HCT116 (cell line): ENCODE measurements around the gene CEP72. TPM values are rescaled to one million over a fixed set of nuclear protein-coding genes. Genes with fewer than 3 reads are reported as not detected.

ENCODE experiments used
- ATAC-seq: fragments of 200-7000 bp; cut with Tn5 transposase; 2 replicates; pipeline ENCODE4 v1.9.1; 2020; ENCODE audit warnings: mild to moderate bottlenecking, moderate library complexity
- BruUV-seq: library from RNA; stranded (reverse); fragments of 400-500 nt; replicated peaks from 2 replicates; lab custom pipeline; 2021; lab: Mats Ljungman, UMichigan
- CTCF ChIA-PET: fragments of 300-600 bp; sonication (Branson Sonifier 250); formaldehyde crosslinking; loops from one replicate; lab custom pipeline; 2021; ENCODE audit warnings: antibody characterized with exemption; lab: Charles Lee
- POLR2A ChIA-PET: fragments of 300-600, 350-600 bp; sonication (Branson Sonifier 250); formaldehyde crosslinking; loops from one replicate; lab custom pipeline; 2021; ENCODE audit warnings: antibody characterized with exemption; lab: Charles Lee
- RAD21 ChIA-PET, 2 experiments: fragments of 300-600 bp; sonication (Branson Sonifier 250); formaldehyde crosslinking; loops; one replicate each; lab custom pipeline; 2023; ENCODE audit warnings: low total read pairs in 2 of 2; ENCODE audit not compliant: uncharacterized antibody in 2 of 2, unreplicated experiment in 2 of 2, low non-redundant PET in 1 of 2; lab: Charles Lee
- DNase-seq: peaks from one replicate; pipeline ENCODE4 v3.0.0-alpha.2; 2010; ENCODE audit warnings: low read depth, low spot score
- H2AFZ ChIP-seq: fragments of 200-600 bp; shearing (Covaris generic), sonication (generic); 2 replicates; pipeline ENCODE4 v1.6.1; 2017; ENCODE audit warnings: low read depth, mixed run types, mixed read lengths, antibody characterized with exemption, low read length; ENCODE audit not compliant: poor library complexity, severe bottlenecking
- H3K27ac ChIP-seq: 2 replicates; pipeline ENCODE4 v1.5.1; 2012; ENCODE audit warnings: low read depth, low read length
- H3K27me3 ChIP-seq: fragments of 200-600 bp; sonication (generic); 2 replicates; pipeline ENCODE4 v1.6.1; 2016; ENCODE audit warnings: mixed run types, low read length, mixed read lengths; ENCODE audit not compliant: insufficient read depth
- H3K36me3 ChIP-seq, 2 experiments: fragments of 200-500 bp in 1 of 2; fragments of 200-600 bp in 1 of 2; sonication (Bioruptor generic) in 1 of 2; sonication (generic) in 1 of 2; 2 replicates each; pipeline versions ENCODE4 v1.5.1 to v1.6.1; 2014 to 2016; ENCODE audit warnings: low read length in 2 of 2, inconsistent platforms in 1 of 2, mixed read lengths in 1 of 2, mixed run types in 1 of 2; ENCODE audit not compliant: insufficient read depth in 2 of 2, control insufficient read depth in 1 of 2
- H3K4me1 ChIP-seq, 2 experiments: fragments of 200-600 bp in 1 of 2; sonication (generic) in 1 of 2; 2 replicates each; pipeline versions ENCODE4 v1.5.1 to v1.6.1; 2012 to 2017; ENCODE audit warnings: low read length in 2 of 2, inconsistent platforms in 1 of 2, mild to moderate bottlenecking in 1 of 2, mixed read lengths in 1 of 2, mixed run types in 1 of 2, moderate library complexity in 1 of 2; ENCODE audit not compliant: insufficient read depth in 2 of 2, control insufficient read depth in 1 of 2
- H3K4me2 ChIP-seq: fragments of 200-600 bp; sonication (generic); 2 replicates; pipeline ENCODE4 v1.6.1; 2017; ENCODE audit warnings: mixed run types, low read length, mixed read lengths
- H3K4me3 ChIP-seq, 2 experiments: fragments of 200-600 bp in 1 of 2; sonication (generic) in 1 of 2; replicated peaks in 1 of 2; 2 replicates each; pipeline ENCODE4 v1.5.1; 2011 to 2016; ENCODE audit warnings: low read length in 2 of 2, control low read depth in 1 of 2, low read depth in 1 of 2, mild to moderate bottlenecking in 1 of 2, mixed read lengths in 1 of 2, mixed run types in 1 of 2
- H3K79me2 ChIP-seq: fragments of 200-600 bp; sonication (generic); 2 replicates; pipeline ENCODE4 v1.6.1; 2017; ENCODE audit warnings: mild to moderate bottlenecking, mixed run types, low read length, moderate library complexity, mixed read lengths; ENCODE audit not compliant: insufficient read depth
- H3K9ac ChIP-seq: fragments of 200-600 bp; sonication (generic); 2 replicates; pipeline ENCODE4 v1.6.1; 2016; ENCODE audit warnings: low read length, mixed read lengths
- H3K9me2 ChIP-seq: fragments of 200-600 bp; sonication (generic), shearing (Covaris generic); 2 replicates; pipeline ENCODE4 v1.6.1; 2017; ENCODE audit warnings: mixed run types, mild to moderate bottlenecking, moderate library complexity; ENCODE audit not compliant: insufficient read depth
- H3K9me3 ChIP-seq, 2 experiments: fragments of 200-500 bp in 1 of 2; fragments of 200-600 bp in 1 of 2; sonication (Bioruptor generic) in 1 of 2; sonication (generic) in 1 of 2; 2 replicates each; pipeline ENCODE4 v1.6.1; 2014 to 2017; ENCODE audit warnings: low read length in 2 of 2, mixed read lengths in 2 of 2, inconsistent platforms in 1 of 2, low read depth in 1 of 2, mild to moderate bottlenecking in 1 of 2, mixed run types in 1 of 2, moderate library complexity in 1 of 2; ENCODE audit not compliant: control insufficient read depth in 1 of 2, insufficient read depth in 1 of 2
- H4K20me1 ChIP-seq: fragments of 200-600 bp; sonication (generic), shearing (Covaris generic); 2 replicates; pipeline ENCODE4 v1.6.1; 2017; ENCODE audit warnings: mixed run types, mild to moderate bottlenecking, moderate library complexity; ENCODE audit not compliant: insufficient read depth
- CBX3 ChIP-seq: IDR thresholded peaks from 2 replicates; pipeline ENCODE4 v1.6.1; 2012; ENCODE audit warnings: low read depth
- CTCF ChIP-seq, 3 experiments: fragments of 200-600 bp in 1 of 3; sonication (generic) in 1 of 3; IDR thresholded peaks in 2 of 3; conservative IDR thresholded peaks in 1 of 3; 2 replicates each; pipeline ENCODE4 v1.5.1; 2012 to 2017; ENCODE audit warnings: low read depth in 2 of 3, low read length in 2 of 3, antibody characterized with exemption in 1 of 3, borderline replicate concordance in 1 of 3, control low read depth in 1 of 3, mild to moderate bottlenecking in 1 of 3, mixed read lengths in 1 of 3, mixed run types in 1 of 3, moderate library complexity in 1 of 3; ENCODE audit not compliant: insufficient read depth in 1 of 3
- EZH2 ChIP-seq: fragments of 200-600 bp; sonication (generic); IDR thresholded peaks from 2 replicates; pipeline ENCODE4 v1.6.1; 2017; ENCODE audit warnings: antibody characterized with exemption, mixed run types
- POLR2AphosphoS5 ChIP-seq: IDR thresholded peaks from 2 replicates; pipeline ENCODE4 v1.6.1; 2011; ENCODE audit warnings: mild to moderate bottlenecking, low read depth, low read length, moderate library complexity
- RAD21 ChIP-seq: IDR thresholded peaks from 2 replicates; pipeline ENCODE4 v1.6.1; 2012; ENCODE audit warnings: low read depth, mild to moderate bottlenecking
- YY1 ChIP-seq: IDR thresholded peaks from 2 replicates; pipeline ENCODE4 v1.6.1; 2011; ENCODE audit warnings: low read length, low read depth, moderate library complexity, mild to moderate bottlenecking; ENCODE audit not compliant: insufficient replicate concordance; ENCODE audit errors: extremely low read depth
- intact Hi-C: fragments of 100-400 bp; cut with micrococcal nuclease; formaldehyde crosslinking; loops from 2 replicates; pipeline ENCODE4 v1.10.0; 2022
- total RNA-seq: library from RNA; stranded (reverse); gene quantifications from one replicate; pipeline ENCODE4 v1.2.1, GENCODE V29; 2021; ENCODE audit not compliant: unreplicated experiment

CEP72 gene
- total RNA-seq, 1 experiment from 2014 or later = 25.6 TPM

DNA sequence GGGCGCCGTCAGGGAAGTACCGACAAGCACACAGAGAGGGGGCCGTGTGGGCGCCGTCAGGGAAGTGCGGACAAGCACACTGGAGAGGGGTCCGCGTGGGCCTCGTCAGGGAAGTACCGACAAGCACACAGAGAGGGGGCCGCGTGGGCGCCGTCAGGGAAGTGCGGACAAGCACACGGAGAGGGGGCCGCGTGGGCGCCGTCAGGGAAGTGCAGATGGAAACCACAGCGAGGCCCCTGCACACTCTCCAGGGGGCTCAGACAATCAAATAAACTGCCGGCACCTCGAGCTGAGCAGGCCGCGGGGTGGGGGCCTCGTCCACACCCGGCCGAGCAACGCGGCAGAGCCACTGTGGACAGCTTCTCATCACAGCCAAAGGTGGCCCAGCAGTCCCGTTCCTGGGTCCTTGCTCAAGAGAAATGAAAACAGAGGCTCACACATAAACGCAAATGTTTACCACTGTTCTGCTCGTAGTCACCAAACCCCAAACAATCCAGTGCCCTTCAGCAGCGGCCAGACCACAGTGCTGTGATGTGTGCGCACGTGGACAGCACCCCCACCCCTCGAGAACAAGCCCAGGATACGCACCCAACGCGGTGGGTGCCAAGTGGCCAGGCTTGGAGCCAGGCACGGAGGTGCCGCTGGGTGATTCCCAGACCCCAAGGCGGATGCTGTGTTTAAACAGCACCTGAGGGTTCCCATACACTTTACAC, 56.3 kb downstream of the CEP72 start:
- Histone ChIP-seq H2AFZ (no peak overlapping the region), H3K4me1 (peaks cover 2 to 54% of the 10 kb centered on the region in 2 experiments; a peak in 3 of 4 replicates), H3K9me2 (no peaks in the 10 kb centered on the region), H3K4me3 (no peak overlapping the region), H3K36me3 (peaks cover 0 to 3% of the 10 kb centered on the region in 2 experiments; a peak in 1 of 4 replicates), H4K20me1 (no peaks in the 10 kb centered on the region), H3K79me2 (no peaks in the 10 kb centered on the region), H3K9ac (no peak overlapping the region), H3K27ac (peak overlapping the region; percentile 2; the same call in 1 of the 2 replicates), H3K27me3 (no peaks in the 10 kb centered on the region), H3K4me2 (no peak overlapping the region), H3K9me3 (no peaks in the 10 kb centered on the region)
- ChIA-PET RAD21 (interaction anchor here in 1 of 2 experiments (0.5 kb wide), 1 partner anchor 266 kb away, joined by 7 read pairs; no protein-coding TSS in a partner anchor), POLR2A (no interaction called here), CTCF (interaction anchor here (1.0 to 2.1 kb wide), 3 partner anchors 235 to 351 kb away, joined by 3 to 10 read pairs (median 4); no protein-coding TSS in a partner anchor)
- TF ChIP-seq EZH2 = no peak
- BruUV-seq = no TSS peak
- ATAC-seq (no peak), DNase-seq (no peak)
- intact Hi-C loops = no loop called here

DNA sequence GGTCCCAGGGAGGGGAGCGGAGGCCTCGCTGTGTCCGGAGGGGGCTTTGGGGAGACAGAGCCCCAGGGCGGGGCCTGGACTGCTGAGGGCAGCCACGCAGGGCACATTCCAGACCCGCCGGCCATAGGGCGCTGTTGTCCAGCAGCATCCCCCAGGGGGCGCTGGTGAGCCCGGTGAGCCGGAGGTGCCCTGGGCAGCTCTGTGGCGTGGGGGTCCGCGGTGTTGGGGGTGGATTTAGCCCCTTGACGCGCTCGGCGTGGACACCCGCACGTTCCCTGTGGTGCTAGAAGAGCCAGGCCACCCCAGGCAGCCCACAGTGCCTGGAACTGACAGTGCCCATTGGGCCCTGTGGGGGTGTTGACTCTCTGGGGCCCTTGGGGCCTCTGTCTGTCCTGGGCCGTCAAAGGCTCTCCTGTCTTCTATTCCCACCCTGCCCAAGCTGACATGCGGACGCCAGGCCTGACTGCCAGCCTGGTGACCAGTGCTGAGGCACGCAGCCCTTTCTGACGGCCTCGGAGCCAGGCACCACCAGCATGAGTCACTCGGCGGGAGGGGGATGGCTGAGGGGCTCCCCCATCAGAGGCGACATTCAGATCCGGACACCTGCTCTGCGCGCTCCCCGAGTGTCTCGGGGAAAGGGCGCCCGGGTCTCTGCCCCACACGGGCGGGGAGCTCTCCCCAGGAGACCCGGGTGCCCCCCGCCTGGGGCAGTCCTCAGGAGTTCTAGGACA, 57.1 kb downstream of the CEP72 start:
- no TSS peak for BruUV-seq
- no peaks in the 10 kb centered on the region for H3K27me3 ChIP-seq
- H3K9me2 ChIP-seq = no peaks in the 10 kb centered on the region
- no peak for DNase-seq
- no peak overlapping the region for H3K4me3 ChIP-seq
- intact Hi-C loops = no loop called here
- H3K36me3 ChIP-seq = 0 out of 4 replicates have a peak, but pooled peaks cover 0 to 3% of the 10 kb centered on the region in 2 experiments
- peaks cover 0 to 45% of the 10 kb centered on the region in 2 experiments; a peak in 3 of 4 replicates for H3K4me1 ChIP-seq
- peak; percentile 69 for ATAC-seq
- H3K27ac ChIP-seq = peak overlapping the region; percentile 2; the same call in 1 of the 2 replicates
- no peak overlapping the region for H3K9ac ChIP-seq
- RAD21 ChIA-PET = interaction anchor here in 1 of 2 experiments (0.5 kb wide), 1 partner anchor 265 kb away, joined by 7 read pairs; no protein-coding TSS in a partner anchor
- CTCF ChIA-PET = interaction anchor here (1.0 to 2.1 kb wide), 4 partner anchors 12 to 352 kb away, joined by 3 to 10 read pairs (median 6); no protein-coding TSS in a partner anchor
- H2AFZ ChIP-seq = no peak overlapping the region
- H3K4me2 ChIP-seq = no peak overlapping the region
- POLR2A ChIA-PET = no interaction called here
- no peaks in the 10 kb centered on the region for H4K20me1 ChIP-seq
- no peaks in the 10 kb centered on the region for H3K9me3 ChIP-seq
- TF ChIP-seq POLR2AphosphoS5 = peak; percentile 43; the same call in 1 of the 2 replicates
- peak; percentile 55 to 86 (median 84); a peak in 5 of 6 replicates for TF ChIP-seq CTCF (IDR thresholded peaks at IDR 0.05 in 2 of 3, conservative IDR thresholded peaks at IDR 0.05 in 1 of 3; ENCODE audit: borderline replicate concordance in 1 of 3, insufficient read depth in 1 of 3, low read depth in 2 of 3, low read length in 2 of 3)
- TF ChIP-seq YY1 = peak; percentile 27
- no peak for TF ChIP-seq CBX3
- TF ChIP-seq RAD21 = peak; percentile 40
- TF ChIP-seq, all 23 proteins: peak for 4
- H3K79me2 ChIP-seq = no peaks in the 10 kb centered on the region
